GM21367 (cell line): ENCODE results near the gene RPL26.

Source experiments
- ATAC-seq: cut with Tn5 transposase; IDR thresholded peaks from one replicate; pipeline ENCODE4 v1.9.1; 2021; ENCODE audit not compliant: unreplicated experiment

The RPL26 gene

GRCh38 chr17:8383143-8383822, at the start of gene RPL26:
Gene RPL26 (minus strand): TSS chr17:8383193. CDS start chr17:8382310, 883 bp downstream.
- ATAC-seq, result peak; percentile 79

GRCh38 chr17:8430966-8431365, 48.0 kb upstream of the RPL26 start:
- ATAC-seq, result no peak

DNA sequence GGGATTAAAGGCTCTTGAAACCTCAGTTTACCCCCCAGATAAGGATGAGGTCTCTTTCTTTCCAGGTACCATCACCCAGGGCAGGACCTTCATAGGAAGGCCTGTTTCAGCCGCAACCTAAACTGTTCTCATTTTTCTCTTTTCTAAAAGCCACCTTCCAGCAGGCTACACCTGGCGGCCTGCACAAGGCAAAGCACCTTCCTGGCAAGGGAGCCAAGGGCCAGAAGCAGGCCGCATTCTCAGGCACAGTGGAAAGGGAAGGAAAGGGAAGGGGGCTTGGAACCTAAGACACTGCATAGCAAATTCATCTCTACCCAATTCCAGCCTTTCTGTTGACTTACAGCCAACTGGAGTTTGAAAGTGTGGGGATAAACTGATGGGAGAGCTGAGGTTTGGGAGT, 43.8 kb upstream of the RPL26 start:
- ATAC-seq, result no peak

DNA sequence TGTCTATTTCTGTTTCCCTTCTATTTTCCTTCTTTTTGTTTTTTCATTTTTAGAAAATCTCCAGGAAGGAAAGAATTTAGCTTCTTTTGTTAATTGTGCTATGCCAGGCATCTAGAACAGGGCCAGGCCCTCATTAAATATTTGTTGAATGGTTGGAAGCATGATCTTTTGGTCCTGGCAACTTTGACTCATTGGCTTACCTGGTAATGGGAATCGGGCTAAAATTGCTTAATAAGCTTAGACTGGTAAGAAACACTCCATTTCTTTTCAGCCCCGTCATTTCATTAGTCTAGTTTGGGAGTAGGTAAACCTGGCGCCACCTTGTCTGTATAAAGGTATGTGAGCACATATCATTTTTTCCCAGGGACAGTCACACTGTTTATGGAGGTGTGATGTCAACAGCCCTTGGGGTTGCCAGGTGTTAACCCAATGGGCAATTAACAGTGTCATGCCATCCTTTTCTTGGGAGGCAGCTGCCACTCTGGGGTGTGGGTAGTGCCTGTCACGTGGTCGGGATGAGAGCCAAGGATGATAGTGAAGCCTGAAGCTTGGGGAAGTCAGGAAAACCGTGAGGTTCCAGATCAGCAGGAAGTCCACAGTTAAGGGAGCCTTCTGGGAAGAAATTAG, 43.2 kb upstream of the RPL26 start:
- no peak for ATAC-seq

- no peak for ATAC-seq
Observed at GRCh38 chr17:8421571-8421970, 38.6 kb upstream of the RPL26 start.

DNA sequence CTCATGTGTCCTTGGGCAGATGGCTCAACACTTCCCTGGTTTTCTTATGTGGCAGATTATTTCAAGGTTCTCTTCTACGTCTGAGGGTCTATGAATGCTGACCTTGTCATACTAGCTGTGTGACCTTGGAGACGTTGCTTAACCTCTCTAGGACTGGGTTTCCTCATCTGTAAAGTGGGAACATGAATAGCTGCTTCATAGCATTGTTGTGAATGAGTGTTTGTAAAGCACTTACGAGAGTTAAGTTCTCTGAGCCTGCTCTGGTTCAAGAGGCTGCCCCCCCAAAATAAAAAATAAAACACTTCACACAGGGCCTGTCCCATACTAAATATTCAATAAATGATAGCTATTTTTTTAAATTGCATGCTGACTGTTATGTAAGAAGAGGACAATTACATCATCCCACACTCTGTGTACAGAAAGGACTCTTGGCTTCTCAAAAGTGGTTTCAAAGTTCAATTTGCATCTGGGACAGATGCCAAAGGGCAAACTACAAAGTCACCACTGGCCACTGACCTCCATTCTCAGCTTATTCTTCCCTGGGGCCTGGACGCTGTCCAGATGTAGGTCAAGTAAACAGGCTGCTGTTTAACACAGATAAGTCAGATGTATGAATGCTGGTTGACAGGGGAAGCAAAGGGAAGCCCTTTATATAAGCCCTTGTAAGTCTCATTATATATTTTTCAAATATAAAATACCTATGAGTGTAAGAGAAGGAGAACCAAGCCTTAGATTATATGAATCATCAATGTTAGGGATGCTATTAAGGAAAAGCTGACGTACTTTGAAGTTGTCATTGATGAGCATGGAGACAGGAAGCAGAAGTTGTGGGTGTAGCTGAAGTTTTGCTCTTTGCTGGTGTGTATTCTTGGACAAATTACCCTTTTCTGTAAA, 37.3 kb upstream of the RPL26 start:
- no peak for ATAC-seq

- ATAC-seq, result no peak
Observed at GRCh38 chr17:8419305-8419704, 36.3 kb upstream of the RPL26 start.

GRCh38 chr17:8418471-8418870, 35.5 kb upstream of the RPL26 start:
- ATAC-seq, result no peak

DNA sequence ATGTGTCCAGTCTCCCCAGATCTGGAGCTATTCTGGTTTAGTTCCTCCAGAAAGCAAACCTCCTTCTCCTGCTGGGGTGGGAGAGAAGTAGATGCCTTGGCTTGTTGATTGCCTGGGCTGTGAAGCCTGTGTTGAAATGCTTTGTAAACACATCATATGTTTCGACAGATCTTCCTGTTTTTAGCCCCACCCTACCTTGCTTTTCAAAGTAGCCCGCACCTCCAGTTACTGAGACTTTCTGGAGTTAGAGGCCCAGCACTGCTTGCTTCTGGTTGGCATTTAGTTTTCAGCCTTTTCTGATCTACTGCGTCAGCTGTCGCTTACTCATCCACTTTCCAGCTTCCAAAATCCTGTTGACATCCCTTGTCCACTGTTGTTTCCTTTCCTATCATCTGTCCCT, 34.8 kb upstream of the RPL26 start:
- no peak for ATAC-seq

- ATAC-seq, result no peak
Observed at GRCh38 chr17:8413938-8414337, 30.9 kb upstream of the RPL26 start.

- no peak for ATAC-seq
Observed at GRCh38 chr17:8413328-8413727, 30.3 kb upstream of the RPL26 start.

DNA sequence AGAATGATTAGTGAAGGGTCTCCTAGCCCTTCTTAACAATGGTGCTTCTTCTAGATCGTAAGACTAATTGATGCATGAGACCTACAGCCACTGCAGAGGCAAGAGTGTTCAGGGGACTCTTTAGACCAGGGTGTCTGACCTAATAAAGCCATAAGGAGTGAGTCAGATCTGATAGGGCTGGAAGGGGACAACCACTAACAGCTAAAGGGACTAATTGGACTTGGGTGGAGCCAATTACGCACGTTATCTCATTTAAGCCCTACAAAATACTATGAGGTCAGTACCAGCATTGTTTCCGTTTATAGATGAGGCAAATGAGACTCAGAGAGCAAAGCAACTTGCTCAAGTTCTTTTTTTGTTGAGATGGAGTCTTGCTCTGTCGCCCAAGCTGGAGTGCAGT, 29.1 kb upstream of the RPL26 start:
- ATAC-seq, result no peak

DNA sequence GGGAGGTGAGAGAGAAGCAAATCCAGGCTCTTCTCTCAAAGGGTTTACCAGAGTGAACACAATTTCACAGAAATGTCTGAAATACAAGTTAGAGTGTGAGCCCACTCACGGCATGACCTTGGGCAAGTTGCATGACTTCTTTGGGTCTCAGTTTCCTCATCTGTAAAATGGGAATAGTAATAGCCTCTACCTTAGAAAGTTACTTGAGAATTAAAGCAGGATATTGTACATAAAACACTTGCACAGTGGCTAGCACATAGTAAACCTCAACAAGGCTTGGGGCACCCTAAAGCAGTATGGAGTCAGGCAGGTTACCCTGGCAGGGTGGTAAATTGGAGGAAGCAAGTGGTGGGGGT, 27.9 kb upstream of the RPL26 start:
- no peak for ATAC-seq

DNA sequence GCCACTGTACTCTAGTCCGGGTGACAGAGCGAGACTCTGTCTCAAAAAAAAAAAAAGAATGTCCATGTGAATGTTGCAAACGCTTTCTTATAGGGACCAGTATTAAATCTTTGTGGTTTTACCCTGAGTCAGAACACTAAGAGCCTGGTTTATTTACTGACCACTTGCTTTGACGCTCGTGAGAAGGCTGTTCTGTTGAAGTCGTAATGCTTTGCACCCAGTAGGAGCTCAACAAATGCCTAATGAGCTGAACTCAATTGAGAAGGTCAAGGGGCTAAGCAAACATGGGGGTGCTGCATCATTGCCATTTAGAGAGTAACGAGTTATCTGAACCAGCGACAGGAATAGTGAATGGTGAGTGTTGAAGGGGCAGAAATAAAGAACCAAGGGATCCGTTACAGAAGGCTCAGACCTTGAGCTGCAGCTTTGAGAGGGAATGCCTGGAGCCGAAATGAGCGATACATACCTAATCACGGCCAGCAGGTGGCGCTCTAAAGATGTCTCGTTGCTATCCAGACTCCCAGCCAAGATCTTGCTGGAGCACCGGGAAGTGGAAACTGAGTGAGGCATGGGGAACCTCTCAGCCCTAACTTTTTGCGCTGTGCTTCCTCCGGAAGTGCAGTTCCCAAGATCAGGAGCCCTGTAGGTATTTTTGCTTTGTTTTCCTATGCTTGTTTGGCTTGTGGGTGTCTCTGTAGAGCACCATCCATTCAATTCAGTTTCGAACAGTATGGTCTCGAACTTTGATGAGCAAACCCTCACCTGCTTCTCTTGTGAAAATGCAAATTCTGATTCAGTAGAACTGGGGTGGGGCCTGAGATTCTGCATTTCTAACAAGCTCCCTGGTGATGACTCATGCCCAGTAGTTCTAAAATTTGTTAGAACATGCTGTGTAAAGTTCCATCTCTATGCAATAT, 27.2 kb upstream of the RPL26 start:
- ATAC-seq, result no peak

DNA sequence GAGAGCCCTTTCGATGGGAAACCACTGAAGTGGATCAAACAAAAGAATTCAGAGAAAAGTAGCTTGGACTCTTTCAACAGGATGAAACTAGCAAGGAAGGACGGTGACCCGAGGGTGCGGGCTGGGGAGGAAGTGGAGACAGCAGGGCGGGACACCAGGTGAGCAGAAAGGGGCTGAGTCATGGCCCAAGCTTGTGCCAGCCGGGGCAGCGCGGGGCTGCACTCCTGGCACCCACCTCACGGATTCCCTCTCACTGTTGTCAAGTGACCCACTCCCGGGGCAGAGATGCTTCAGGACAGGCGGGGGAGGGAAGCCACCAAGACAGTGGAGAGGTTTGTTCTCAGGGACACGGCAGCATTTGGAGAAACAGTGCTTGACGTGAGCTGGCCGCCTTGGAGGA, 25.4 kb upstream of the RPL26 start:
- no peak for ATAC-seq

DNA sequence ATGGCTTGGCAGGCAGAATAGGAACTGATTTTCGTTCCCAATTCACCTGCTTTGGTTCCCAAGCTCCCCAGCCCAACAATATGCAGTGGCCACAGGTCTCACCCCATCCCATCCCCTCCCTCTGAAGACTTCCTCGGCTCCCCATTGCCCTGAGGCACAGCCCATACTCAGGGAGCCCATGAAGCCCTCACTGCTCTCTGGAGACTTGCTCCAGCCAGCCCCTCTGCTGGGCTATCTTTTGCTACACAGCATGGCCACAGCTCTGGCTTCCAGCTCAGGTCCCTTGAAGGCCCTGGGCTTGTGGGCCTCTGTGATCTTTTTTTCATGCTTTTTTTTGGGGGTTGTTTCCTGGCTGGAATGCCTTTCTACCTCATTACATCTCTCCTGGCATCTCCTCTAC, 23.2 kb upstream of the RPL26 start:
- no peak for ATAC-seq

DNA sequence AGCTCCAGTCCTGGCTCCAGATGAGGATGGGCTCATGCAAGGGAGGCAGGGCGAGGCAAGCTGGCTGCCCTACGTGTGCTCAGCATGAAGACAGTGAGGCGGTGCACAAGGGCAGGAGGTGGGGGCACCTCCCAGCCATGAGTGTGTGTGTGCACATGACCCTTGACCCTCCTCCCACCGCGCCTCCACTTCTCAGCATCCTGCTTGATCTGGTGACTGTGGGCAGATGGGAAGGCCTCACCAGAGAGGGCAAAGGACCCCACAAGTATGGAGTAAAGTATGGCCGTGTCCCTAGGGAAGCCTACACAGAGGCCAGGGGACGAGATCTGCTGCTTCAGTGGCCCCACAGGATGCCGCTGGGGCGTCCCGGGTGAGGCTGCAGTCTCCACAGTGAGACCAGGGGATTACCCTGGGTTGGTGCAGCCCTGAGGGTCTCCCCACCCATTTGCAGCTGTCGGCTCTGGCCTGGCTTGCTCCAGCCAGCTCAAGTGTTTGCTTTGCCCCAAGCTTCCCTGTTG, 22.6 kb upstream of the RPL26 start:
- no peak for ATAC-seq

GRCh38 chr17:8402921-8403536, 20.0 kb upstream of the RPL26 start:
- ATAC-seq, result no peak

DNA sequence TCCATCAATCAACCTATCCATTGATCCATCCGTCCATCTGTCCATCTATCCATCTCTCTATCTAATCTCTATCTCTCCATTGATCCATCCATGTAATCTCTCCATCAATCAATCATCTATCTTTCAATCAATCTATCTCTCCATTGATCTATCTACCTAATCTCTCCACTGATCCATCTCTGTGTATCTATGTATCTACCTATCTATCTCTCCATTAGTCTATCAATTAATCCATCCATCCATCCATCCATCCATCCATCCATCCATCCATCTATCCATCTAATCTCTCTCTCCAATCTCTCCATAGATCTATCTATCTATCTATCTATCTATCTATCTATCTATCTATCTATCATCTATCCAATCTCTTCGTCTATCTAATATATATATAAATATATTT, 18.1 kb upstream of the RPL26 start:
- ATAC-seq, result no peak

DNA sequence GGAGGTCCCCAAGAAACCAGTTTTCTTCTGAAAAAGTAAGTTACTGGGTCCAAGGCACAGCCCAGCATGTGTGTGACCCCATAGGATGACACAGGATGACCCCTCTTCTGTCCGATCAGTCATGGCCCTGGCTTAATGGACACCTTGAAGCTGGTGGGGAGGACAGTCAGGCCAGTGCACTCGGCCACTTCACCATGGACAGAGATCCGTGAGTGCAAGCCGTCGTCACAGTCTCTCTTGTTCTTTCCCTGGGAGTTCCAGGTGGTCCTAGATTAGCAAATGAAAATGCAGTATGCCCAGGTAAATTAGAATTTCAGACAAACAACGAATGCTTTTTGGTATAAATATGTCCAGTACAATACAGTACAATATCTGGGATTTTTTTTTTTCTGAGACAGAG, 16.0 kb upstream of the RPL26 start:
- no peak for ATAC-seq
